GM23338 (cell line): ENCODE results near the gene RPL34. TPM values are rescaled to one million over a fixed set of nuclear protein-coding genes. Genes with fewer than 3 reads are reported as not detected.

ENCODE experiments used
- ATAC-seq: fragments of 200-7000 bp; cut with Tn5 transposase; 3 replicates; pipeline ENCODE4 v1.9.1; 2020
- DNase-seq: peaks from one replicate; pipeline ENCODE4 v3.0.0-alpha.2; 2015; ENCODE audit warnings: low spot score
- H2AFZ ChIP-seq: fragments of 200-600 bp; sonication (generic); 2 replicates; pipeline ENCODE4 v1.8.0; 2016; ENCODE audit warnings: antibody characterized with exemption, mild to moderate bottlenecking, moderate library complexity
- H3F3A ChIP-seq: fragments of 200-600 bp; sonication (generic); replicated peaks from 2 replicates; pipeline ENCODE4 v1.8.0; 2017; ENCODE audit warnings: antibody characterized with exemption, mixed run types, low read depth
- H3K27ac ChIP-seq: fragments of 200-600 bp; sonication (generic); 2 replicates; pipeline ENCODE4 v1.6.1; 2016; ENCODE audit warnings: low read depth
- H3K27me3 ChIP-seq: fragments of 200-600 bp; sonication (generic); 2 replicates; pipeline ENCODE4 v1.8.0; 2016; ENCODE audit warnings: mild to moderate bottlenecking, mixed run types, moderate library complexity; ENCODE audit not compliant: insufficient read depth
- H3K36me3 ChIP-seq: fragments of 200-600 bp; sonication (generic); 2 replicates; pipeline ENCODE4 v1.8.0; 2016; ENCODE audit warnings: mild to moderate bottlenecking; ENCODE audit not compliant: insufficient read depth
- H3K4me1 ChIP-seq: fragments of 200-600 bp; sonication (generic); 2 replicates; pipeline ENCODE4 v1.8.0; 2016; ENCODE audit warnings: mild to moderate bottlenecking, moderate library complexity; ENCODE audit not compliant: insufficient read depth
- H3K4me2 ChIP-seq: fragments of 200-600 bp; sonication (generic); 2 replicates; pipeline ENCODE4 v1.7.1; 2017; ENCODE audit warnings: mixed run types
- H3K4me3 ChIP-seq: fragments of 200-600 bp; sonication (generic); 2 replicates; pipeline ENCODE4 v1.6.1; 2016; ENCODE audit warnings: mixed run types
- H3K79me2 ChIP-seq: fragments of 200-600 bp; sonication (generic); replicated peaks from 2 replicates; pipeline ENCODE4 v1.8.0; 2017; ENCODE audit warnings: mild to moderate bottlenecking; ENCODE audit not compliant: insufficient read depth
- H3K9me2 ChIP-seq: fragments of 200-600 bp; sonication (generic); 2 replicates; pipeline ENCODE4 v1.8.0; 2017; ENCODE audit not compliant: insufficient read depth
- H4K20me1 ChIP-seq: fragments of 200-600 bp; sonication (generic); replicated peaks from 2 replicates; pipeline ENCODE4 v1.8.0; 2017; ENCODE audit warnings: mild to moderate bottlenecking; ENCODE audit not compliant: insufficient read depth
- H3K27ac Mint-ChIP-seq: 2 replicates; pipeline ENCODE4 v1.8.0; 2020; ENCODE audit warnings: inconsistent platforms, mild to moderate bottlenecking, moderate library complexity, mixed read lengths
- H3K27me3 Mint-ChIP-seq: 3 replicates; pipeline ENCODE4 v1.8.0; 2022; ENCODE audit warnings: low read depth, mild to moderate bottlenecking, moderate library complexity, mixed read lengths, inconsistent platforms; ENCODE audit not compliant: insufficient read depth, poor library complexity
- H3K36me3 Mint-ChIP-seq: 3 replicates; pipeline ENCODE4 v1.8.0; 2021; ENCODE audit warnings: low read depth, mild to moderate bottlenecking, inconsistent platforms, moderate library complexity, mixed read lengths
- H3K4me1 Mint-ChIP-seq: 3 replicates; pipeline ENCODE4 v1.8.0; 2020; ENCODE audit warnings: mild to moderate bottlenecking, inconsistent platforms, mixed read lengths
- H3K4me3 Mint-ChIP-seq: 3 replicates; pipeline ENCODE4 v1.8.0; 2021; ENCODE audit warnings: moderate library complexity, mild to moderate bottlenecking, inconsistent platforms, mixed read lengths
- H3K9me3 Mint-ChIP-seq: 3 replicates; pipeline ENCODE4 v1.8.0; 2020; ENCODE audit warnings: moderate library complexity, mild to moderate bottlenecking, inconsistent platforms, mixed read lengths
- CREB1 ChIP-seq: fragments of 250-450 bp; sonication (Bioruptor Pico); IDR thresholded peaks from 2 replicates; pipeline ENCODE4 v1.5.0; 2020; ENCODE audit warnings: low read depth, mild to moderate bottlenecking, moderate library complexity
- EZH2 ChIP-seq: fragments of 200-600 bp; sonication (generic); IDR thresholded peaks from one replicate; pipeline ENCODE4 v1.8.0; 2017; ENCODE audit warnings: antibody characterized with exemption, mild to moderate bottlenecking, low read depth; ENCODE audit not compliant: unreplicated experiment
- EZH2phosphoT487 ChIP-seq: fragments of 200-600 bp; sonication (generic); IDR thresholded peaks from one replicate; pipeline ENCODE4 v1.8.1; 2018; ENCODE audit warnings: antibody characterized with exemption; ENCODE audit not compliant: unreplicated experiment
- JUNB ChIP-seq: IDR thresholded peaks from one replicate; pipeline ENCODE4 v1.6.1; 2016; ENCODE audit warnings: antibody characterized with exemption; ENCODE audit not compliant: unreplicated experiment
- NANOG ChIP-seq: IDR thresholded peaks from 2 replicates; pipeline ENCODE4 v1.6.1; 2016; ENCODE audit warnings: antibody characterized with exemption, borderline replicate concordance
- POLR2AphosphoS5 ChIP-seq: IDR thresholded peaks from 2 replicates; pipeline ENCODE4 v1.6.1; 2016; ENCODE audit warnings: antibody characterized with exemption, low read depth
- REST ChIP-seq: IDR thresholded peaks from one replicate; pipeline ENCODE4 v1.6.1; 2018; ENCODE audit warnings: antibody characterized with exemption; ENCODE audit not compliant: unreplicated experiment
- STAT1 ChIP-seq: IDR thresholded peaks from one replicate; pipeline ENCODE4 v1.6.1; 2016; ENCODE audit warnings: antibody characterized with exemption; ENCODE audit not compliant: unreplicated experiment
- ZNF114 ChIP-seq: fragments of 250-450 bp; sonication (Bioruptor Pico); IDR thresholded peaks from 2 replicates; pipeline ENCODE4 v1.5.0; 2020; ENCODE audit warnings: mild to moderate bottlenecking, moderate library complexity
- ZNF331 ChIP-seq: fragments of 250-450 bp; sonication (Bioruptor Pico); IDR thresholded peaks from 2 replicates; pipeline ENCODE4 v1.5.0; 2020; ENCODE audit warnings: low read depth, mild to moderate bottlenecking, moderate library complexity
- polyA plus RNA-seq: library from polyadenylated mRNA; unstranded; fragments of >200 nt; fragmentation: Nextera tagmentation; extraction: Ambion mirVana; gene quantifications from 2 replicates; pipeline ENCODE4 v1.2.1, GENCODE V29; 2016
- total RNA-seq: library from RNA; depleted of rRNA; stranded (reverse); fragments of >200 nt; shearing (Covaris generic); gene quantifications from 2 replicates; pipeline ENCODE4 v1.2.3, GENCODE V29; 2014
- TF ChIP-seq, protein P1 (sequence below), 2 experiments: fragments of 200-600 bp in 1 of 2; sonication (generic) in 1 of 2; conservative IDR thresholded peaks; 2 replicates each; pipeline versions ENCODE4 v1.5.1 to v1.6.1; 2016 to 2017; ENCODE audit warnings: antibody characterized with exemption in 2 of 2, low read depth in 2 of 2, mild to moderate bottlenecking in 2 of 2, moderate library complexity in 1 of 2

Gene RPL34
- total and polyA plus RNA-seq, 2 experiments from 2014 or later = 785 to 2,566 TPM

- Histone ChIP-seq H3K4me1 (peaks cover 7% of the 10 kb centered on the region; the same call in 1 of the 2 replicates), H3K27ac (no peak overlapping the region), H3K9me2 (no peaks in the 10 kb centered on the region), H3F3A (no peaks in the 10 kb centered on the region), H4K20me1 (no peaks in the 10 kb centered on the region), H3K4me3 (no peak overlapping the region), H3K79me2 (no peaks in the 10 kb centered on the region), H3K36me3 (no peaks in the 10 kb centered on the region), H3K4me2 (no peak overlapping the region), H3K27me3 (peaks cover 48% of the 10 kb centered on the region), H2AFZ (no peak overlapping the region)
- Mint-ChIP-seq H3K4me1 (peaks cover 9% of the 10 kb centered on the region), H3K36me3 (no peaks in the 10 kb centered on the region), H3K27me3 (peaks cover 23% of the 10 kb centered on the region), H3K4me3 (no peak overlapping the region), H3K27ac (no peak overlapping the region), H3K9me3 (peaks cover 3% of the 10 kb centered on the region; the same call in 2 of the 3 replicates)
- TF ChIP-seq, protein P1, sequence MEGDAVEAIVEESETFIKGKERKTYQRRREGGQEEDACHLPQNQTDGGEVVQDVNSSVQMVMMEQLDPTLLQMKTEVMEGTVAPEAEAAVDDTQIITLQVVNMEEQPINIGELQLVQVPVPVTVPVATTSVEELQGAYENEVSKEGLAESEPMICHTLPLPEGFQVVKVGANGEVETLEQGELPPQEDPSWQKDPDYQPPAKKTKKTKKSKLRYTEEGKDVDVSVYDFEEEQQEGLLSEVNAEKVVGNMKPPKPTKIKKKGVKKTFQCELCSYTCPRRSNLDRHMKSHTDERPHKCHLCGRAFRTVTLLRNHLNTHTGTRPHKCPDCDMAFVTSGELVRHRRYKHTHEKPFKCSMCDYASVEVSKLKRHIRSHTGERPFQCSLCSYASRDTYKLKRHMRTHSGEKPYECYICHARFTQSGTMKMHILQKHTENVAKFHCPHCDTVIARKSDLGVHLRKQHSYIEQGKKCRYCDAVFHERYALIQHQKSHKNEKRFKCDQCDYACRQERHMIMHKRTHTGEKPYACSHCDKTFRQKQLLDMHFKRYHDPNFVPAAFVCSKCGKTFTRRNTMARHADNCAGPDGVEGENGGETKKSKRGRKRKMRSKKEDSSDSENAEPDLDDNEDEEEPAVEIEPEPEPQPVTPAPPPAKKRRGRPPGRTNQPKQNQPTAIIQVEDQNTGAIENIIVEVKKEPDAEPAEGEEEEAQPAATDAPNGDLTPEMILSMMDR (conservative IDR thresholded peaks at IDR 0.05; ENCODE audit: low read depth in 2 of 2) = no peak
- DNase-seq (no peak), ATAC-seq (no peak)
These were observed 24.0 kb upstream of the RPL34 start for GRCh38 chr4:108596344-108596743.

- H3K4me1 Mint-ChIP-seq = no peaks in the 10 kb centered on the region; the same call in 2 of the 3 replicates
- no peaks in the 10 kb centered on the region for H3K79me2 ChIP-seq
- no peaks in the 10 kb centered on the region for H3F3A ChIP-seq
- no peaks in the 10 kb centered on the region for H3K36me3 ChIP-seq
- no peak overlapping the region for H2AFZ ChIP-seq
- H3K9me2 ChIP-seq = no peaks in the 10 kb centered on the region
- H3K9me3 Mint-ChIP-seq = peaks cover 2% of the 10 kb centered on the region; the same call in 1 of the 3 replicates
- H3K4me3 Mint-ChIP-seq = no peak overlapping the region
- no peak overlapping the region for H3K4me3 ChIP-seq
- no peak overlapping the region for H3K4me2 ChIP-seq
- DNase-seq (no peak), ATAC-seq (no peak)
- no peaks in the 10 kb centered on the region; the same call in 2 of the 3 replicates for H3K36me3 Mint-ChIP-seq
- peaks cover 2% of the 10 kb centered on the region; the same call in 1 of the 2 replicates for H3K27me3 ChIP-seq
- H3K27ac Mint-ChIP-seq = no peak overlapping the region
- no peaks in the 10 kb centered on the region for H3K4me1 ChIP-seq
- H4K20me1 ChIP-seq = no peaks in the 10 kb centered on the region
- H3K27me3 Mint-ChIP-seq = peaks cover 4% of the 10 kb centered on the region
- no peak overlapping the region for H3K27ac ChIP-seq
- TF ChIP-seq POLR2AphosphoS5 = no peak
- TF ChIP-seq REST = no peak
- no peak for TF ChIP-seq CREB1 (CRISPR knock-in tag)
- TF ChIP-seq ZNF331 (CRISPR knock-in tag) = no peak
- no peak for TF ChIP-seq EZH2phosphoT487
- TF ChIP-seq ZNF114 (CRISPR knock-in tag) = no peak
- TF ChIP-seq, protein P1 (conservative IDR thresholded peaks at IDR 0.05; ENCODE audit: low read depth in 2 of 2) = no peak
- TF ChIP-seq NANOG = no peak
- no peak for TF ChIP-seq EZH2
- no peak for TF ChIP-seq STAT1
- no peak for TF ChIP-seq JUNB
These were observed 19.3 kb upstream of the RPL34 start for GRCh38 chr4:108601106-108601505.
